Globus pallidus (tissue), 1 donor: ENCODE data around the gene LPXN.
"Not testable (repeated sequence)": the region's sequence is repeated elsewhere in the genome, so short reads cannot be mapped to it uniquely, and the experiment has no call there.

Experiments
- DNase-seq: peaks from one replicate; pipeline ENCODE4 v3.0.0-alpha.2; 2015; ENCODE audit warnings: low spot score

Gene LPXN

GRCh38 chr11:58579192-58580129 is 3.8 kb upstream of the LPXN start:
- DNase-seq: peak; percentile 91

GRCh38 chr11:58578635-58579191 is 3.1 kb upstream of the LPXN start, which contains the start of gene ZFP91:
Gene ZFP91 (plus strand): TSS chr11:58579063. CDS start chr11:58579282, 219 bp downstream.
- DNase-seq: peak; percentile 98

GRCh38 chr11:58578136-58578634 is 2.5 kb upstream of the LPXN start:
- DNase-seq: peak; percentile 98

GRCh38 chr11:58577555-58578135 is 2.0 kb upstream of the LPXN start:
- DNase-seq: no peak

- peak; percentile 57 for DNase-seq
Observed at GRCh38 chr11:58576887-58577471, 1.3 kb upstream of the LPXN start.

- peak; percentile 25 for DNase-seq
Observed at GRCh38 chr11:58574881-58575280, 775 bp downstream of the LPXN start.

- peak; percentile 20 for DNase-seq
Observed at GRCh38 chr11:58573451-58574104, 2.1 kb downstream of the LPXN start.

- not testable (repeated sequence) for DNase-seq
Observed at GRCh38 chr11:58572906-58573305, 2.8 kb downstream of the LPXN start.

- DNase-seq: peak; percentile 58
Observed at GRCh38 chr11:58567889-58568512, 7.7 kb downstream of the LPXN start.

- no peak for DNase-seq
Observed at GRCh38 chr11:58564231-58564630, 11.4 kb downstream of the LPXN start.

- no peak for DNase-seq
Observed at GRCh38 chr11:58562375-58562800, 13.3 kb downstream of the LPXN start.

- peak; percentile 30 for DNase-seq
Observed at GRCh38 chr11:58561394-58562098, 14.1 kb downstream of the LPXN start.

- DNase-seq: no peak
Observed at GRCh38 chr11:58560842-58561241, 14.8 kb downstream of the LPXN start.

- DNase-seq: no peak
Observed at GRCh38 chr11:58549644-58550043, 26.0 kb downstream of the LPXN start.

- no peak for DNase-seq
Observed at GRCh38 chr11:58546841-58547240, 28.8 kb downstream of the LPXN start.

- DNase-seq: no peak
Observed at GRCh38 chr11:58531865-58532341, 43.8 kb downstream of the LPXN start.

- no peak for DNase-seq
Observed at GRCh38 chr11:58530236-58530635, 45.4 kb downstream of the LPXN start.

- DNase-seq: no peak
Observed at GRCh38 chr11:58527429-58527828, 48.2 kb downstream of the LPXN start.

GRCh38 chr11:58526721-58527120 is 48.9 kb downstream of the LPXN start:
- DNase-seq: peak; percentile 4

GRCh38 chr11:58525037-58525614 is 50.5 kb downstream of the LPXN start:
- DNase-seq: peak; percentile 44
